Mesenchymal stem cell (in vitro differentiated cells and primary cell): ENCODE data around the gene SEPTIN2.
A peak's percentile ranks its signal among the peaks of the same experiment; 100 is the strongest.

Experiments
- DNase-seq: peaks from one replicate; pipeline ENCODE4 v3.0.0-alpha.2; 2013
- H2AFZ ChIP-seq: one replicate; pipeline ENCODE4 v1.6.1; 2013; ENCODE audit warnings: low read depth, mild to moderate bottlenecking, control low read depth, inconsistent platforms, low read length, moderate library complexity
- H2AK5ac ChIP-seq: 2 replicates; pipeline ENCODE4 v1.6.1; 2013; ENCODE audit warnings: low read length, moderate library complexity, mild to moderate bottlenecking, inconsistent platforms; ENCODE audit not compliant: severe bottlenecking
- H2BK120ac ChIP-seq: one replicate; pipeline ENCODE4 v1.6.1; 2013; ENCODE audit warnings: low read depth, mild to moderate bottlenecking, inconsistent platforms, low read length, moderate library complexity
- H2BK12ac ChIP-seq, 2 experiments: one replicate each; pipeline ENCODE4 v1.6.1; 2013; ENCODE audit warnings: inconsistent platforms in 2 of 2, low read length in 2 of 2, mild to moderate bottlenecking in 2 of 2, moderate library complexity in 2 of 2, control low read depth in 1 of 2
- H2BK15ac ChIP-seq: one replicate; pipeline ENCODE4 v1.6.1; 2013; ENCODE audit warnings: mild to moderate bottlenecking, low read depth, inconsistent platforms; ENCODE audit not compliant: poor library complexity, severe bottlenecking
- H2BK5ac ChIP-seq: 2 replicates; pipeline ENCODE4 v1.6.1; 2013; ENCODE audit warnings: low read depth, mild to moderate bottlenecking, low read length, control low read depth, inconsistent platforms; ENCODE audit not compliant: poor library complexity, severe bottlenecking
- H3K14ac ChIP-seq, 2 experiments: one replicate each; pipeline ENCODE4 v1.6.1; 2013; ENCODE audit warnings: inconsistent platforms in 2 of 2, low read length in 2 of 2, control low read depth in 1 of 2, mild to moderate bottlenecking in 1 of 2, moderate library complexity in 1 of 2
- H3K18ac ChIP-seq, 2 experiments: one replicate each; pipeline ENCODE4 v1.6.1; 2013; ENCODE audit warnings: inconsistent platforms in 2 of 2, low read length in 2 of 2, control low read depth in 1 of 2, low read depth in 1 of 2, mild to moderate bottlenecking in 1 of 2
- H3K23ac ChIP-seq, 2 experiments: one replicate each; pipeline ENCODE4 v1.6.1; 2013; ENCODE audit warnings: inconsistent platforms in 2 of 2, low read length in 2 of 2, mild to moderate bottlenecking in 2 of 2, moderate library complexity in 2 of 2, control low read depth in 1 of 2
- H3K27ac ChIP-seq: 2 replicates; pipeline ENCODE4 v1.5.1; 2013; ENCODE audit warnings: mild to moderate bottlenecking, moderate library complexity, low read length, control low read depth, inconsistent platforms; ENCODE audit not compliant: poor library complexity, severe bottlenecking
- H3K27me3 ChIP-seq, 2 experiments: 2 replicates each; pipeline versions ENCODE4 v1.6.1 to v1.7.0; 2013; ENCODE audit warnings: low read length in 2 of 2, mild to moderate bottlenecking in 2 of 2, moderate library complexity in 2 of 2, control low read depth in 1 of 2, inconsistent platforms in 1 of 2; ENCODE audit not compliant: control insufficient read depth in 1 of 2, insufficient read depth in 1 of 2
- H3K36me3 ChIP-seq, 2 experiments: 2 replicates each; pipeline versions ENCODE4 v1.6.1 to v1.7.0; 2013; ENCODE audit warnings: low read length in 2 of 2, control low read depth in 1 of 2, inconsistent platforms in 1 of 2, low read depth in 1 of 2, mild to moderate bottlenecking in 1 of 2; ENCODE audit not compliant: insufficient read depth in 2 of 2, control insufficient read depth in 1 of 2
- H3K4ac ChIP-seq, 2 experiments: one replicate each; pipeline ENCODE4 v1.6.1; 2013; ENCODE audit warnings: inconsistent platforms in 2 of 2, low read length in 2 of 2, mild to moderate bottlenecking in 2 of 2, moderate library complexity in 2 of 2, control low read depth in 1 of 2, low read depth in 1 of 2
- H3K4me1 ChIP-seq: 2 replicates; pipeline ENCODE4 v1.6.1; 2013; ENCODE audit warnings: low read depth, low read length, control low read depth; ENCODE audit not compliant: control insufficient read depth, insufficient read depth
- H3K4me2 ChIP-seq: 2 replicates; pipeline ENCODE4 v1.6.1; 2013; ENCODE audit warnings: low read length, mild to moderate bottlenecking, inconsistent platforms; ENCODE audit not compliant: poor library complexity, severe bottlenecking
- H3K4me3 ChIP-seq, 2 experiments: 2 replicates each; pipeline versions ENCODE4 v1.5.1 to v1.7.0; 2013; ENCODE audit warnings: low read length in 2 of 2, mild to moderate bottlenecking in 2 of 2, control low read depth in 1 of 2, low read depth in 1 of 2; ENCODE audit not compliant: insufficient read depth in 1 of 2
- H3K79me1 ChIP-seq: replicated peaks from 2 replicates; pipeline ENCODE4 v1.6.1; 2013; ENCODE audit warnings: mild to moderate bottlenecking, control low read depth, low read length, inconsistent platforms; ENCODE audit not compliant: poor library complexity, severe bottlenecking
- H3K9ac ChIP-seq: 2 replicates; pipeline ENCODE4 v1.7.0; 2013; ENCODE audit warnings: mild to moderate bottlenecking, low read length, moderate library complexity
- H3K9me3 ChIP-seq: 2 replicates; pipeline ENCODE4 v1.7.0; 2013; ENCODE audit warnings: mild to moderate bottlenecking, low read length; ENCODE audit not compliant: control insufficient read depth
- H4K8ac ChIP-seq: one replicate; pipeline ENCODE4 v1.6.1; 2013; ENCODE audit warnings: inconsistent platforms, mild to moderate bottlenecking, low read length, moderate library complexity
- H4K91ac ChIP-seq: one replicate; pipeline ENCODE4 v1.6.1; 2013; ENCODE audit warnings: mild to moderate bottlenecking, low read length, inconsistent platforms
- WGBS: methylation state at CpG from one replicate; pipeline ENCODE4 v1.1.7; 2013; ENCODE audit warnings: mixed read lengths; 5-methylcytosine and 5-hydroxymethylcytosine counted together

The SEPTIN2 gene

DNA sequence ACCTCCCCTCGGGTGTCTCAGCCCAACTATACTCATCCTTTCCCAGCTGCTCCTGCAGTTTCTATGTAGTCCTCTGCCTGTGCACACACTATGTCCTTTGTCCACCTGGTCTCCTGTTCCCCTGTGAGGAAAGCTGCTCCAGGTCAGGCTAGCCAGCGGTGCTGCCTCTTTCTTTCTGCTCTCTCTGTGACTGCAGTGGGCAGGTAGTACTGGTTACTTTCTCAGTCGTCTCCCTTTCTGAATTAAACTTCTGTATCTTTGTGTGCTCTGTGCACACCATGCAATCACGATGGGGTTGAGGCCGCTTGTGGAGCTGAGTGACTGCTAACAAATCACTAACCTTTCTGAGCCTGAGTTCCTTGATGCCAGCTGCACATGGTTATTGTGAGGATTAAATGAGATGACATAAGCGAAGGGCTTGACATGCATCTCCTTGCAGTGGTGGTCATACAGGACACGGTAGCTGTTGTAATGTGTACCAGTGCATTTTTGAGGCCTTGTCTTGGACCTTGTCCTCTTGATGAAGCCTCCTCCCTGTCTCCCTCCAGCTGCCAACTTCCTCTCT lies 43.8 kb downstream of the SEPTIN2 start:
- H3K14ac ChIP-seq = no peak overlapping the region
- peaks cover 20% of the 10 kb centered on the region for H3K4me1 ChIP-seq
- WGBS = 98% methylated on average over 7 of the region's 7 CpGs
- no peak overlapping the region for H3K18ac ChIP-seq
- H3K4me2 ChIP-seq = no peak overlapping the region
- no peak overlapping the region for H2BK15ac ChIP-seq
- no peak overlapping the region for H2BK12ac ChIP-seq
- H4K8ac ChIP-seq = no peak overlapping the region
- no peak overlapping the region for H4K91ac ChIP-seq
- no peak overlapping the region for H2BK120ac ChIP-seq
- H3K27me3 ChIP-seq = no peaks in the 10 kb centered on the region
- H2AK5ac ChIP-seq = no peak overlapping the region
- H3K4me3 ChIP-seq = no peak overlapping the region
- H3K4ac ChIP-seq = no peak overlapping the region
- H2BK5ac ChIP-seq = no peak overlapping the region
- no peak overlapping the region for H3K9ac ChIP-seq
- peaks cover 28% of the 10 kb centered on the region for H3K79me1 ChIP-seq
- no peak overlapping the region for H3K23ac ChIP-seq
- no peak overlapping the region for H3K27ac ChIP-seq
- H3K36me3 ChIP-seq = peaks cover 7 to 12% of the 10 kb centered on the region in 2 experiments
- DNase-seq = no peak
- H3K9me3 ChIP-seq = no peaks in the 10 kb centered on the region
- no peak overlapping the region for H2AFZ ChIP-seq

DNA sequence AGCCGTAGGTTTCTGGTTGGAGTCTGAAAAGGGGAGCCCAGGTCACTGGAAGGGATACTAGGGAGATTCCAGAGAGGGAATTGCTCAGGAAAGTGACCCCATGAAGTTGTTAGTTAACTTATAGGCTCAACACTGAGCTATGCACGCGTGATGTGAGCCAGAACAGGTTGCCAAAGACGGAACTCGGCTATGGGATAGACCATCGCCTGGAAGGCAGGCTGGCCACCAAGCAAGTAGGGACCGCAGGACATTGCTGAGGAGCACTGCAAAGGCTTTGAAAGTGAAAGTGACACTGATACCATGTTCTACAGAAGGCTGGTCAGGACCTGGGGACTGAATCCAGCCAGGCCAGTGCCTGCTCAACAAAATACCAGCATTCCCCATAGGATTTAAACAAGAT lies 47.7 kb downstream of the SEPTIN2 start:
- Histone ChIP-seq H3K4me3 (peak overlapping the region in 1 of 2 experiments; percentile 42), H3K79me1 (peaks cover 35% of the 10 kb centered on the region), H3K4me2 (no peak overlapping the region), H3K4ac (no peak overlapping the region), H2BK5ac (no peak overlapping the region), H2AK5ac (no peak overlapping the region), H3K9ac (peak overlapping the region; percentile 3), H3K36me3 (peaks cover 0 to 5% of the 10 kb centered on the region in 2 experiments), H4K8ac (peak overlapping the region; percentile 22), H3K27ac (no peak overlapping the region), H4K91ac (no peak overlapping the region), H3K4me1 (peaks cover 13% of the 10 kb centered on the region), H2BK15ac (no peak overlapping the region), H3K23ac (no peak overlapping the region), H2AFZ (no peak overlapping the region), H3K27me3 (no peaks in the 10 kb centered on the region), H2BK12ac (no peak overlapping the region), H2BK120ac (no peak overlapping the region), H3K9me3 (no peaks in the 10 kb centered on the region), H3K14ac (no peak overlapping the region), H3K18ac (peak overlapping the region in 1 of 2 experiments; percentile 19)
- 97% methylated on average over 7 of the region's 7 CpGs for WGBS
- no peak for DNase-seq

DNA sequence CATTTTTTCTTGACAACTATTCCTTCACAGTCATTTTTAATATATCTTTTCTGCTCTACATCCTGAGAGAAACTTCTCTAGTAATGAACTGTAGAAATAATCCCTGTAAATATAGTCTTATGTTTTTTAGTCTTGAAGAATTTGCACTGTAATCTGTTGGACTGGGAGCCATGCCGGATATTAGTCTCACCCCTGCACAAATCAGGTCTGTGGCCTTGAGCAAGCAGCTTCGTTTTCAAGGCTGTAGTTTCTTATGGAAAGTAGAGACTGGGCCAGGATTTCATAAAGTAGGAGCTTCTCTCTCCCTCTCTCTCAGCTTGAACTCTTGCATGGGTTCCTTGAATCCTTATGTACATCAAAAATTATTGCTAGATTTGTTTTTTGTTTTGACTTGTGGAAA lies 49.1 kb downstream of the SEPTIN2 start:
- H3K9ac ChIP-seq = no peak overlapping the region
- H2AK5ac ChIP-seq = no peak overlapping the region
- no peaks in the 10 kb centered on the region for H3K9me3 ChIP-seq
- no peak overlapping the region for H2BK15ac ChIP-seq
- no peak overlapping the region for H2BK120ac ChIP-seq
- no peak overlapping the region for H3K14ac ChIP-seq
- H2AFZ ChIP-seq = no peak overlapping the region
- H3K18ac ChIP-seq = no peak overlapping the region
- peaks cover 8% of the 10 kb centered on the region for H3K4me1 ChIP-seq
- no peak overlapping the region for H3K4me2 ChIP-seq
- DNase-seq = no peak
- no peak overlapping the region for H4K91ac ChIP-seq
- peaks cover 0 to 5% of the 10 kb centered on the region in 2 experiments for H3K36me3 ChIP-seq
- H3K4ac ChIP-seq = no peak overlapping the region
- H4K8ac ChIP-seq = no peak overlapping the region
- no peaks in the 10 kb centered on the region for H3K27me3 ChIP-seq
- no peak overlapping the region for H2BK5ac ChIP-seq
- no peak overlapping the region for H3K23ac ChIP-seq
- no peak overlapping the region for H3K27ac ChIP-seq
- H3K4me3 ChIP-seq = no peak overlapping the region
- no peak overlapping the region for H2BK12ac ChIP-seq
- 92% methylated on average over 2 of the region's 2 CpGs for WGBS
- H3K79me1 ChIP-seq = peaks cover 34% of the 10 kb centered on the region

GRCh38 chr2:241366678-241367077 lies 51.0 kb downstream of the SEPTIN2 start:
- Histone ChIP-seq H4K91ac (no peak overlapping the region), H3K4me2 (no peak overlapping the region), H3K79me1 (peaks cover 33% of the 10 kb centered on the region), H3K4ac (no peak overlapping the region), H3K4me3 (no peak overlapping the region), H2AK5ac (no peak overlapping the region), H4K8ac (no peak overlapping the region), H3K27ac (no peak overlapping the region), H2BK15ac (no peak overlapping the region), H3K18ac (no peak overlapping the region), H2BK5ac (no peak overlapping the region), H2AFZ (no peak overlapping the region), H2BK12ac (no peak overlapping the region), H3K27me3 (no peaks in the 10 kb centered on the region), H3K4me1 (peaks cover 7% of the 10 kb centered on the region), H3K14ac (no peak overlapping the region), H3K23ac (no peak overlapping the region), H3K9ac (no peak overlapping the region), H3K36me3 (peaks cover 0 to 5% of the 10 kb centered on the region in 2 experiments), H2BK120ac (no peak overlapping the region), H3K9me3 (no peaks in the 10 kb centered on the region)
- DNase-seq = no peak
- 100% methylated on average over 2 of the region's 2 CpGs for WGBS
